ENCODE measurements around the gene CACUL1. TPM values are rescaled to one million over a fixed set of nuclear protein-coding genes. Genes with fewer than 3 reads are reported as not detected.
A peak's percentile ranks its signal among the peaks of the same experiment; 100 is the strongest.
"Not testable (repeated sequence)": the region's sequence is repeated elsewhere in the genome, so short reads cannot be mapped to it uniquely, and the experiment has no call there.

Gene CACUL1
- total and polyA plus RNA-seq, 4 donors = 5.3 to 48.7 (median 23.9) TPM

- H3K9me3 ChIP-seq (ENCODE audit: control insufficient read depth, low read length) = no peaks in the 10 kb centered on the region
- intact Hi-C loops (cut with DNase I) = no loop called here
- no peak overlapping the region for H3K4me3 ChIP-seq (ENCODE audit: low read length in 2 of 2)
- H3K4me1 ChIP-seq (ENCODE audit: control insufficient read depth in 1 of 2, insufficient read depth in 2 of 2, low read length in 2 of 2) = no peaks in the 10 kb centered on the region
- no peaks in the 10 kb centered on the region for H3K27me3 ChIP-seq (ENCODE audit: control insufficient read depth in 1 of 2, insufficient read depth in 2 of 2, low read length in 1 of 2)
- 84 to 91% methylated on average over 1 of the region's 1 CpG for WGBS, 2 donors
- peak; percentile 19 for ATAC-seq (ENCODE audit: low FRiP score)
- no peaks in the 10 kb centered on the region for H3K36me3 ChIP-seq (ENCODE audit: control insufficient read depth in 1 of 2, insufficient read depth in 2 of 2, low read length in 1 of 2)
- peak in 1 of 2 donors; percentile 81 for DNase-seq
- no peak overlapping the region for H3K27ac ChIP-seq (ENCODE audit: low read depth in 1 of 2, low read length in 2 of 2)
Observed at GRCh38 chr10:118792526-118792925, 37.8 kb upstream of the CACUL1 start.

GRCh38 chr10:118790058-118790457 lies 35.3 kb upstream of the CACUL1 start:
- H3K36me3 ChIP-seq (ENCODE audit: control insufficient read depth in 1 of 2, insufficient read depth in 2 of 2, low read length in 1 of 2) = no peaks in the 10 kb centered on the region
- H3K27ac ChIP-seq (ENCODE audit: low read depth in 1 of 2, low read length in 2 of 2) = no peak overlapping the region
- intact Hi-C loops (cut with DNase I) = no loop called here
- no peak for ATAC-seq (ENCODE audit: low FRiP score)
- H3K27me3 ChIP-seq (ENCODE audit: control insufficient read depth in 1 of 2, insufficient read depth in 2 of 2, low read length in 1 of 2) = no peaks in the 10 kb centered on the region
- H3K9me3 ChIP-seq (ENCODE audit: control insufficient read depth, low read length) = no peaks in the 10 kb centered on the region
- 85 to 87% methylated on average over 7 of the region's 7 CpGs for WGBS, 2 donors
- no peak for DNase-seq
- no peaks in the 10 kb centered on the region for H3K4me1 ChIP-seq (ENCODE audit: control insufficient read depth in 1 of 2, insufficient read depth in 2 of 2, low read length in 2 of 2)
- H3K4me3 ChIP-seq (ENCODE audit: low read length in 2 of 2) = no peak overlapping the region

GRCh38 chr10:118785551-118785950 lies 30.8 kb upstream of the CACUL1 start:
- H3K4me1 ChIP-seq (ENCODE audit: control insufficient read depth in 1 of 2, insufficient read depth in 2 of 2, low read length in 2 of 2) = no peaks in the 10 kb centered on the region
- intact Hi-C loops (cut with DNase I) = no loop called here
- no peak overlapping the region for H3K4me3 ChIP-seq (ENCODE audit: low read length in 2 of 2)
- no peaks in the 10 kb centered on the region for H3K27me3 ChIP-seq (ENCODE audit: control insufficient read depth in 1 of 2, insufficient read depth in 2 of 2, low read length in 1 of 2)
- no peak for ATAC-seq (ENCODE audit: low FRiP score)
- no peaks in the 10 kb centered on the region for H3K9me3 ChIP-seq (ENCODE audit: control insufficient read depth, low read length)
- WGBS, 2 donors = 79 to 80% methylated on average over 5 of the region's 5 CpGs
- no peak for DNase-seq
- H3K36me3 ChIP-seq (ENCODE audit: control insufficient read depth in 1 of 2, insufficient read depth in 2 of 2, low read length in 1 of 2) = no peaks in the 10 kb centered on the region
- H3K27ac ChIP-seq (ENCODE audit: low read depth in 1 of 2, low read length in 2 of 2) = no peak overlapping the region

GRCh38 chr10:118783776-118784545 lies 29.2 kb upstream of the CACUL1 start:
- intact Hi-C loops (cut with DNase I) = no loop called here
- Histone ChIP-seq H3K4me1 (ENCODE audit: control insufficient read depth in 1 of 2, insufficient read depth in 2 of 2, low read length in 2 of 2) (no peaks in the 10 kb centered on the region), H3K36me3 (ENCODE audit: control insufficient read depth in 1 of 2, insufficient read depth in 2 of 2, low read length in 1 of 2) (no peaks in the 10 kb centered on the region), H3K27me3 (ENCODE audit: control insufficient read depth in 1 of 2, insufficient read depth in 2 of 2, low read length in 1 of 2) (peaks cover 0 to 2% of the 10 kb centered on the region in 2 donors), H3K9me3 (ENCODE audit: control insufficient read depth, low read length) (no peaks in the 10 kb centered on the region), H3K4me3 (ENCODE audit: low read length in 2 of 2) (no peak overlapping the region), H3K27ac (ENCODE audit: low read depth in 1 of 2, low read length in 2 of 2) (no peak overlapping the region)
- no peak for DNase-seq
- WGBS, 2 donors = 85 to 87% methylated on average over 22 to 24 of the region's 24 CpGs
- no peak for ATAC-seq (ENCODE audit: low FRiP score)

GRCh38 chr10:118782916-118783465 lies 28.2 kb upstream of the CACUL1 start:
- ATAC-seq (ENCODE audit: low FRiP score); intact Hi-C loops (cut with DNase I); H3K4me1 ChIP-seq (ENCODE audit: control insufficient read depth in 1 of 2, insufficient read depth in 2 of 2, low read length in 2 of 2): not testable (repeated sequence)

GRCh38 chr10:118781541-118781940 lies 26.8 kb upstream of the CACUL1 start:
- Histone ChIP-seq H3K9me3 (ENCODE audit: control insufficient read depth, low read length) (no peaks in the 10 kb centered on the region), H3K4me1 (ENCODE audit: control insufficient read depth in 1 of 2, insufficient read depth in 2 of 2, low read length in 2 of 2) (no peaks in the 10 kb centered on the region), H3K27ac (ENCODE audit: low read depth in 1 of 2, low read length in 2 of 2) (no peak overlapping the region), H3K4me3 (ENCODE audit: low read length in 2 of 2) (no peak overlapping the region), H3K27me3 (ENCODE audit: control insufficient read depth in 1 of 2, insufficient read depth in 2 of 2, low read length in 1 of 2) (peaks cover 0 to 2% of the 10 kb centered on the region in 2 donors), H3K36me3 (ENCODE audit: control insufficient read depth in 1 of 2, insufficient read depth in 2 of 2, low read length in 1 of 2) (no peaks in the 10 kb centered on the region)
- no peak for DNase-seq
- ATAC-seq (ENCODE audit: low FRiP score) = no peak
- 85 to 93% methylated on average over 4 of the region's 4 CpGs for WGBS, 2 donors
- intact Hi-C loops (cut with DNase I) = no loop called here

More at GRCh38 chr10:118782916-118783465, 28.2 kb upstream of the CACUL1 start:
- not testable (repeated sequence) for DNase-seq; H3K27me3 ChIP-seq (ENCODE audit: control insufficient read depth in 1 of 2, insufficient read depth in 2 of 2, low read length in 1 of 2); H3K4me3 ChIP-seq (ENCODE audit: low read length in 2 of 2); H3K36me3 ChIP-seq (ENCODE audit: control insufficient read depth in 1 of 2, insufficient read depth in 2 of 2, low read length in 1 of 2); H3K9me3 ChIP-seq (ENCODE audit: control insufficient read depth, low read length); H3K27ac ChIP-seq (ENCODE audit: low read depth in 1 of 2, low read length in 2 of 2)
- 90 to 94% methylated on average over 19 to 31 of the region's 31 CpGs for WGBS, 2 donors

GRCh38 chr10:118778727-118779126 lies 24.0 kb upstream of the CACUL1 start:
- no peak for DNase-seq
- H3K27ac ChIP-seq (ENCODE audit: low read depth in 1 of 2, low read length in 2 of 2) = no peak overlapping the region
- no peak overlapping the region for H3K4me3 ChIP-seq (ENCODE audit: low read length in 2 of 2)
- no peaks in the 10 kb centered on the region for H3K4me1 ChIP-seq (ENCODE audit: control insufficient read depth in 1 of 2, insufficient read depth in 2 of 2, low read length in 2 of 2)
- intact Hi-C loops (cut with DNase I) = no loop called here
- peaks cover 0 to 2% of the 10 kb centered on the region in 2 donors for H3K27me3 ChIP-seq (ENCODE audit: control insufficient read depth in 1 of 2, insufficient read depth in 2 of 2, low read length in 1 of 2)
- 67% methylated on average over 7 of the region's 7 CpGs for WGBS, 2 donors
- ATAC-seq (ENCODE audit: low FRiP score) = no peak
- no peaks in the 10 kb centered on the region for H3K9me3 ChIP-seq (ENCODE audit: control insufficient read depth, low read length)
- no peaks in the 10 kb centered on the region for H3K36me3 ChIP-seq (ENCODE audit: control insufficient read depth in 1 of 2, insufficient read depth in 2 of 2, low read length in 1 of 2)

- no peak overlapping the region for H3K27ac ChIP-seq (ENCODE audit: low read depth in 1 of 2, low read length in 2 of 2)
- intact Hi-C loops (cut with DNase I) = no loop called here
- DNase-seq (no peak), ATAC-seq (ENCODE audit: low FRiP score) (no peak)
- no peak overlapping the region for H3K4me3 ChIP-seq (ENCODE audit: low read length in 2 of 2)
- no peaks in the 10 kb centered on the region for H3K36me3 ChIP-seq (ENCODE audit: control insufficient read depth in 1 of 2, insufficient read depth in 2 of 2, low read length in 1 of 2)
- no peaks in the 10 kb centered on the region for H3K4me1 ChIP-seq (ENCODE audit: control insufficient read depth in 1 of 2, insufficient read depth in 2 of 2, low read length in 2 of 2)
- H3K27me3 ChIP-seq (ENCODE audit: control insufficient read depth in 1 of 2, insufficient read depth in 2 of 2, low read length in 1 of 2) = peaks cover 0 to 2% of the 10 kb centered on the region in 2 donors
- WGBS, 2 donors = 72 to 76% methylated on average over 5 of the region's 5 CpGs
- no peaks in the 10 kb centered on the region for H3K9me3 ChIP-seq (ENCODE audit: control insufficient read depth, low read length)
Observed at GRCh38 chr10:118776960-118777359, 22.2 kb upstream of the CACUL1 start.

GRCh38 chr10:118776033-118776432 lies 21.3 kb upstream of the CACUL1 start:
- ATAC-seq (ENCODE audit: low FRiP score) = no peak
- WGBS, 2 donors = 92 to 93% methylated on average over 3 of the region's 3 CpGs
- H3K27me3 ChIP-seq (ENCODE audit: control insufficient read depth in 1 of 2, insufficient read depth in 2 of 2, low read length in 1 of 2) = peaks cover 0 to 2% of the 10 kb centered on the region in 2 donors

More at GRCh38 chr10:118776033-118776432, 21.3 kb upstream of the CACUL1 start:
- H3K9me3 ChIP-seq (ENCODE audit: control insufficient read depth, low read length) = peaks cover 2% of the 10 kb centered on the region
- no peak for DNase-seq
- H3K4me3 ChIP-seq (ENCODE audit: low read length in 2 of 2) = no peak overlapping the region
- H3K4me1 ChIP-seq (ENCODE audit: control insufficient read depth in 1 of 2, insufficient read depth in 2 of 2, low read length in 2 of 2) = no peaks in the 10 kb centered on the region
- H3K27ac ChIP-seq (ENCODE audit: low read depth in 1 of 2, low read length in 2 of 2) = no peak overlapping the region
- no peaks in the 10 kb centered on the region for H3K36me3 ChIP-seq (ENCODE audit: control insufficient read depth in 1 of 2, insufficient read depth in 2 of 2, low read length in 1 of 2)
- intact Hi-C loops (cut with DNase I) = no loop called here
